SK-N-SH (cell line): Measurements from ENCODE around the gene ANKRD40. TPM values are rescaled to one million over a fixed set of nuclear protein-coding genes. Genes with fewer than 3 reads are reported as not detected.

Source experiments
- CTCF ChIA-PET: fragments of 300-600, 350-600 bp; formaldehyde crosslinking; extraction: SDS; loops from one replicate; lab custom pipeline; 2021; lab: Yijun Ruan, JAX
- POLR2A ChIA-PET: fragments of 350-600 bp; sonication (Branson Sonifier 250); formaldehyde crosslinking; extraction: SDS; loops from one replicate; lab custom pipeline; 2020; ENCODE audit warnings: antibody characterized with exemption, inconsistent platforms; lab: Yijun Ruan, JAX
- DNase-seq: peaks from one replicate; pipeline ENCODE4 v3.0.0; 2012
- H2AFZ ChIP-seq: fragments of 200-600 bp; sonication (generic); 2 replicates; pipeline ENCODE4 v1.8.1; 2016; ENCODE audit warnings: antibody characterized with exemption, mild to moderate bottlenecking, low read depth
- H3F3A ChIP-seq: fragments of 200-600 bp; sonication (generic); replicated peaks from 2 replicates; pipeline ENCODE3; 2016; ENCODE audit warnings: antibody characterized with exemption, mild to moderate bottlenecking; ENCODE audit not compliant: insufficient read depth
- H3K27ac ChIP-seq, 2 experiments: fragments of 200-500 bp in 1 of 2; fragments of 200-600 bp in 1 of 2; sonication (Bioruptor generic) in 1 of 2; sonication (generic), shearing (Covaris generic) in 1 of 2; 2 replicates each; pipeline versions ENCODE4 v1.5.1 to v1.6.1; 2014 to 2016; ENCODE audit warnings: low read depth in 2 of 2, inconsistent platforms in 1 of 2, low read length in 1 of 2, mild to moderate bottlenecking in 1 of 2, mixed read lengths in 1 of 2
- H3K27me3 ChIP-seq: fragments of 200-600 bp; sonication (generic), shearing (Covaris generic); 2 replicates; pipeline ENCODE4 v1.6.1; 2016; ENCODE audit warnings: mixed run types; ENCODE audit not compliant: insufficient read depth
- H3K36me3 ChIP-seq, 2 experiments: fragments of 200-500 bp in 1 of 2; fragments of 200-600 bp in 1 of 2; sonication (Bioruptor generic) in 1 of 2; sonication (generic) in 1 of 2; replicated peaks in 1 of 2; 2 replicates each; pipeline versions ENCODE3 to v1.5.1; 2014 to 2016; ENCODE audit warnings: low read length in 1 of 2, mild to moderate bottlenecking in 1 of 2; ENCODE audit not compliant: insufficient read depth in 2 of 2, control insufficient read depth in 1 of 2
- H3K4me1 ChIP-seq, 2 experiments: fragments of 200-500 bp in 1 of 2; fragments of 200-600 bp in 1 of 2; sonication (Bioruptor generic) in 1 of 2; sonication (generic), shearing (Covaris generic) in 1 of 2; 2 replicates each; pipeline versions ENCODE4 v1.5.1 to v1.6.1; 2014 to 2016; ENCODE audit warnings: low read depth in 1 of 2, low read length in 1 of 2, mixed run types in 1 of 2; ENCODE audit not compliant: insufficient read depth in 2 of 2, control insufficient read depth in 1 of 2
- H3K4me2 ChIP-seq: fragments of 200-600 bp; sonication (generic), shearing (Covaris generic); 2 replicates; pipeline ENCODE4 v1.6.1; 2017; ENCODE audit warnings: mixed run types
- H3K4me3 ChIP-seq, 2 experiments: fragments of 200-500 bp in 1 of 2; fragments of 200-600 bp in 1 of 2; sonication (Bioruptor generic) in 1 of 2; sonication (generic), shearing (Covaris generic) in 1 of 2; 2 replicates each; pipeline versions ENCODE4 v1.5.1 to v1.8.1; 2014 to 2016; ENCODE audit warnings: low read depth in 2 of 2, inconsistent platforms in 1 of 2, low read length in 1 of 2, mild to moderate bottlenecking in 1 of 2, mixed read lengths in 1 of 2, moderate library complexity in 1 of 2
- H3K79me2 ChIP-seq: fragments of 200-600 bp; sonication (generic); 2 replicates; pipeline ENCODE4 v1.8.1; 2017; ENCODE audit warnings: mild to moderate bottlenecking; ENCODE audit not compliant: insufficient read depth
- H3K9ac ChIP-seq: fragments of 200-600 bp; sonication (generic); 2 replicates; pipeline ENCODE4 v1.6.1; 2017; ENCODE audit warnings: mixed run types
- H3K9me2 ChIP-seq: fragments of 200-600 bp; sonication (generic); 2 replicates; pipeline ENCODE4 v1.6.1; 2017; ENCODE audit warnings: mixed run types
- H3K9me3 ChIP-seq: fragments of 200-600 bp; sonication (generic); 2 replicates; pipeline ENCODE4 v1.6.1; 2017; ENCODE audit warnings: mixed run types, mild to moderate bottlenecking, moderate library complexity
- H4K20me1 ChIP-seq: fragments of 200-600 bp; sonication (generic); 2 replicates; pipeline ENCODE4 v1.6.1; 2017; ENCODE audit warnings: mild to moderate bottlenecking, mixed run types; ENCODE audit not compliant: insufficient read depth
- ELF1 ChIP-seq: IDR thresholded peaks from 2 replicates; pipeline ENCODE4 v1.4.0; 2012
- EZH2phosphoT487 ChIP-seq: fragments of 200-600 bp; sonication (generic); IDR thresholded peaks from 2 replicates; pipeline ENCODE4 v1.6.1; 2017; ENCODE audit warnings: low read depth, mixed run types, mild to moderate bottlenecking, antibody characterized with exemption, moderate library complexity, borderline replicate concordance
- GABPA ChIP-seq: IDR thresholded peaks from 2 replicates; pipeline ENCODE4 v1.4.0; 2012; ENCODE audit warnings: low read depth, mild to moderate bottlenecking
- MEF2A ChIP-seq: IDR thresholded peaks from 2 replicates; pipeline ENCODE4 v1.4.0; 2012; ENCODE audit warnings: low read depth, borderline replicate concordance
- MXI1 ChIP-seq: IDR thresholded peaks from 2 replicates; pipeline ENCODE4 v1.6.1; 2012; ENCODE audit warnings: mild to moderate bottlenecking, low read depth, low read length, improper control_type of control experiment
- NFIC ChIP-seq: IDR thresholded peaks from 2 replicates; pipeline ENCODE4 v1.4.0; 2012; ENCODE audit warnings: borderline replicate concordance
- NRF1 ChIP-seq: IDR thresholded peaks from 2 replicates; pipeline ENCODE4 v1.6.1; 2012; ENCODE audit warnings: low read depth, mild to moderate bottlenecking, low read length
- RAD21 ChIP-seq: IDR thresholded peaks from 2 replicates; pipeline ENCODE4 v1.6.1; 2012; ENCODE audit warnings: mild to moderate bottlenecking, low read length
- RCOR1 ChIP-seq: fragments of 150-350 bp; IDR thresholded peaks from 2 replicates; pipeline ENCODE4 v1.6.1; 2017; ENCODE audit warnings: antibody characterized with exemption, low read length
- SIN3A ChIP-seq: IDR thresholded peaks from 2 replicates; pipeline ENCODE4 v1.6.1; 2012; ENCODE audit warnings: low read depth, mild to moderate bottlenecking, low read length, moderate library complexity, borderline replicate concordance
- SMC3 ChIP-seq: IDR thresholded peaks from 2 replicates; pipeline ENCODE4 v1.6.1; 2012; ENCODE audit warnings: low read depth, low read length, improper control_type of control experiment
- TAF1 ChIP-seq: IDR thresholded peaks from 2 replicates; pipeline ENCODE4 v1.6.1; 2012; ENCODE audit warnings: low read depth, mild to moderate bottlenecking, low read length, moderate library complexity, borderline replicate concordance
- TEAD4 ChIP-seq: IDR thresholded peaks from 2 replicates; pipeline ENCODE4 v1.4.0; 2012; ENCODE audit warnings: mild to moderate bottlenecking, borderline replicate concordance; ENCODE audit not compliant: insufficient read depth
- YY1 ChIP-seq: IDR thresholded peaks from 2 replicates; pipeline ENCODE4 v1.4.0; 2012; ENCODE audit warnings: low read depth, mild to moderate bottlenecking
- WGBS: methylation state at CpG from one replicate; pipeline ENCODE4 v1.1.6; 2017; ENCODE audit warnings: low lambda C conversion rate; 5-methylcytosine and 5-hydroxymethylcytosine counted together
- polyA plus RNA-seq, 3 experiments: library from polyadenylated mRNA; depleted of rRNA; stranded (reverse); fragments of >200 nt; gene quantifications; 2 replicates each; pipeline ENCODE4 v1.2.3, GENCODE V29; 2012
- TF ChIP-seq, protein P1 (sequence below): IDR thresholded peaks from 2 replicates; pipeline ENCODE4; 2012
- TF ChIP-seq, protein P2 (sequence below): IDR thresholded peaks from 2 replicates; pipeline ENCODE4 v1.4.0; 2012; ENCODE audit warnings: low read depth
- TF ChIP-seq, protein P3 (sequence below): fragments of 150-350 bp; IDR thresholded peaks from 2 replicates; pipeline ENCODE4 v1.6.1; 2017; ENCODE audit warnings: antibody characterized with exemption, low read length, low read depth, borderline replicate concordance

The ANKRD40 gene
- polyA plus RNA-seq, 1 of the 3 experiments (the other 2 are of a cell fraction): 33.6 TPM

DNA sequence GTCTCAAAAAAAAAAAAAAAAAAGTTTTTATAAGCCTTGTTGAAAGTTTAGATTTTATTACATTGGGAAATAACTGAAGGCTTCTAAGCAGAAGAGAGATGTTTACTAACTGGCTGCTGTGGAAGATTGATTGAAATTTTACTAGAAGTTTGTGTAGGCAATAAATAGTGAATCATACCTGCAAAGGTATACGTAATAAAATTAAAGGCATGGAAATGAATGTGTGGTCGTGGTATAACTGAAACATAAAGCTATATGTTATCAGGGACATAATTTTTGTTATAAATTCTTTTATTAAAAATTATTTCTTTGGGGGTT lies 20.4 kb upstream of the ANKRD40 start:
- Histone ChIP-seq H3K9me3 (no peaks in the 10 kb centered on the region), H3K4me3 (no peak overlapping the region), H3F3A (peaks cover 22% of the 10 kb centered on the region), H4K20me1 (peaks cover 99% of the 10 kb centered on the region), H3K27ac (no peak overlapping the region), H3K4me2 (no peak overlapping the region), H3K4me1 (peaks cover 7 to 16% of the 10 kb centered on the region in 2 experiments; a peak in 3 of 4 replicates), H3K9ac (no peak overlapping the region), H3K36me3 (peaks cover 0 to 10% of the 10 kb centered on the region in 2 experiments), H3K27me3 (no peaks in the 10 kb centered on the region), H3K79me2 (peaks cover 100% of the 10 kb centered on the region), H2AFZ (no peak overlapping the region), H3K9me2 (no peaks in the 10 kb centered on the region)
- DNase-seq: no peak
- CTCF ChIA-PET: interaction anchor here (1.0 to 1.6 kb wide), 5 partner anchors 55 to 255 kb away, joined by 3 to 5 read pairs (median 4); no protein-coding TSS in a partner anchor
- POLR2A ChIA-PET: no interaction called here
- TF ChIP-seq TAF1 (no peak), SIN3A (no peak), YY1 (no peak), MXI1 (no peak), NFIC (no peak), RCOR1 (no peak), NRF1 (no peak), EZH2phosphoT487 (no peak), TEAD4 (no peak), ELF1 (no peak), GABPA (no peak), MEF2A (no peak), RAD21 (no peak), SMC3 (no peak)
- TF ChIP-seq, protein P1, sequence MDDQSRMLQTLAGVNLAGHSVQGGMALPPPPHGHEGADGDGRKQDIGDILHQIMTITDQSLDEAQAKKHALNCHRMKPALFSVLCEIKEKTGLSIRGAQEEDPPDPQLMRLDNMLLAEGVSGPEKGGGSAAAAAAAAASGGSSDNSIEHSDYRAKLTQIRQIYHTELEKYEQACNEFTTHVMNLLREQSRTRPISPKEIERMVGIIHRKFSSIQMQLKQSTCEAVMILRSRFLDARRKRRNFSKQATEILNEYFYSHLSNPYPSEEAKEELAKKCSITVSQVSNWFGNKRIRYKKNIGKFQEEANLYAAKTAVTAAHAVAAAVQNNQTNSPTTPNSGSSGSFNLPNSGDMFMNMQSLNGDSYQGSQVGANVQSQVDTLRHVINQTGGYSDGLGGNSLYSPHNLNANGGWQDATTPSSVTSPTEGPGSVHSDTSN: no peak
- TF ChIP-seq, protein P2, sequence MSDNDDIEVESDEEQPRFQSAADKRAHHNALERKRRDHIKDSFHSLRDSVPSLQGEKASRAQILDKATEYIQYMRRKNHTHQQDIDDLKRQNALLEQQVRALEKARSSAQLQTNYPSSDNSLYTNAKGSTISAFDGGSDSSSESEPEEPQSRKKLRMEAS: no peak
- TF ChIP-seq, protein P3, sequence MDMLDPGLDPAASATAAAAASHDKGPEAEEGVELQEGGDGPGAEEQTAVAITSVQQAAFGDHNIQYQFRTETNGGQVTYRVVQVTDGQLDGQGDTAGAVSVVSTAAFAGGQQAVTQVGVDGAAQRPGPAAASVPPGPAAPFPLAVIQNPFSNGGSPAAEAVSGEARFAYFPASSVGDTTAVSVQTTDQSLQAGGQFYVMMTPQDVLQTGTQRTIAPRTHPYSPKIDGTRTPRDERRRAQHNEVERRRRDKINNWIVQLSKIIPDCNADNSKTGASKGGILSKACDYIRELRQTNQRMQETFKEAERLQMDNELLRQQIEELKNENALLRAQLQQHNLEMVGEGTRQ: no peak
- WGBS: 83% methylated on average over 2 of the region's 2 CpGs
